K562 (cell line): Measurements from ENCODE around the gene COL28A1.

Source experiments
- HEY1 ChIP-seq: fragments of 250-450 bp; sonication (Bioruptor Pico); IDR thresholded peaks from 2 replicates; pipeline ENCODE4 v1.5.0; 2020; ENCODE audit warnings: mild to moderate bottlenecking, moderate library complexity, borderline replicate concordance
- NCOA1 ChIP-seq: fragments of 450-650 bp; IDR thresholded peaks from 2 replicates; pipeline ENCODE4 v1.6.1; 2016; ENCODE audit warnings: low read depth
- ZNF274 ChIP-seq: IDR thresholded peaks from 2 replicates; pipeline ENCODE4 v1.6.1; 2011; ENCODE audit warnings: low read depth, mild to moderate bottlenecking, low read length, moderate library complexity, borderline replicate concordance
- TF ChIP-seq, protein P1 (sequence below): conservative IDR thresholded peaks from 2 replicates; pipeline ENCODE4 v1.6.1; 2011; ENCODE audit warnings: low read depth, mild to moderate bottlenecking, low read length; ENCODE audit not compliant: control insufficient read depth
- TF ChIP-seq, protein P2 (sequence below): fragments of 450-650 bp; IDR thresholded peaks from 2 replicates; pipeline ENCODE4 v1.7.1; 2018; ENCODE audit warnings: mild to moderate bottlenecking, low read depth; ENCODE audit not compliant: partially characterized antibody
- TF ChIP-seq, protein P3 (sequence below): sonication (generic); formaldehyde crosslinking; IDR thresholded peaks from 2 replicates; pipeline ENCODE4 v1.8.1; 2023; ENCODE audit warnings: mild to moderate bottlenecking, missing genetic modification reagents

DNA sequence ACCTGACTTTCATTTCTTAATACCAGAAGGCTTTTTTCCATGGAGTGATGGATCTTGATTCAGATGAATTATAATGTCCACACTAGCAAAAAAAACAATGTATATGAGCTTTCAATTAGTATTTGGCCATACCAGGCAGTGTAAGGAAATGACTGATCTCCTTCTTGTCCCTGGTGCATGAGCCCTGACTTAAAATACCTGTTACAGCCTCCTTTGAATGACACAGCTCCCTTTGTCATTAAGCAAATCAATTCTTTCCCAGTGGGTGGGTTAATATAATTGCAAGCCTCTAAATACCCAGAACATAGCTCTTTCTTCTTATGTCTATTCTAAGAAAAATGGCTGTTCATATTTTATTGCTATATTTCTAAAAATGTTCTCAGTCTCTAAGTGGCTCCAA lies 188.6 kb downstream of the COL28A1 start:
- TF ChIP-seq ZNF274, result no peak
- TF ChIP-seq, protein P1, sequence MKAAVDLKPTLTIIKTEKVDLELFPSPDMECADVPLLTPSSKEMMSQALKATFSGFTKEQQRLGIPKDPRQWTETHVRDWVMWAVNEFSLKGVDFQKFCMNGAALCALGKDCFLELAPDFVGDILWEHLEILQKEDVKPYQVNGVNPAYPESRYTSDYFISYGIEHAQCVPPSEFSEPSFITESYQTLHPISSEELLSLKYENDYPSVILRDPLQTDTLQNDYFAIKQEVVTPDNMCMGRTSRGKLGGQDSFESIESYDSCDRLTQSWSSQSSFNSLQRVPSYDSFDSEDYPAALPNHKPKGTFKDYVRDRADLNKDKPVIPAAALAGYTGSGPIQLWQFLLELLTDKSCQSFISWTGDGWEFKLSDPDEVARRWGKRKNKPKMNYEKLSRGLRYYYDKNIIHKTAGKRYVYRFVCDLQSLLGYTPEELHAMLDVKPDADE, result no peak
- TF ChIP-seq NCOA1, result no peak
- no peak for TF ChIP-seq HEY1 (CRISPR knock-in tag)
- TF ChIP-seq, protein P2, sequence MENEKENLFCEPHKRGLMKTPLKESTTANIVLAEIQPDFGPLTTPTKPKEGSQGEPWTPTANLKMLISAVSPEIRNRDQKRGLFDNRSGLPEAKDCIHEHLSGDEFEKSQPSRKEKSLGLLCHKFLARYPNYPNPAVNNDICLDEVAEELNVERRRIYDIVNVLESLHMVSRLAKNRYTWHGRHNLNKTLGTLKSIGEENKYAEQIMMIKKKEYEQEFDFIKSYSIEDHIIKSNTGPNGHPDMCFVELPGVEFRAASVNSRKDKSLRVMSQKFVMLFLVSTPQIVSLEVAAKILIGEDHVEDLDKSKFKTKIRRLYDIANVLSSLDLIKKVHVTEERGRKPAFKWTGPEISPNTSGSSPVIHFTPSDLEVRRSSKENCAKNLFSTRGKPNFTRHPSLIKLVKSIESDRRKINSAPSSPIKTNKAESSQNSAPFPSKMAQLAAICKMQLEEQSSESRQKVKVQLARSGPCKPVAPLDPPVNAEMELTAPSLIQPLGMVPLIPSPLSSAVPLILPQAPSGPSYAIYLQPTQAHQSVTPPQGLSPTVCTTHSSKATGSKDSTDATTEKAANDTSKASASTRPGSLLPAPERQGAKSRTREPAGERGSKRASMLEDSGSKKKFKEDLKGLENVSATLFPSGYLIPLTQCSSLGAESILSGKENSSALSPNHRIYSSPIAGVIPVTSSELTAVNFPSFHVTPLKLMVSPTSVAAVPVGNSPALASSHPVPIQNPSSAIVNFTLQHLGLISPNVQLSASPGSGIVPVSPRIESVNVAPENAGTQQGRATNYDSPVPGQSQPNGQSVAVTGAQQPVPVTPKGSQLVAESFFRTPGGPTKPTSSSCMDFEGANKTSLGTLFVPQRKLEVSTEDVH, result no peak
- TF ChIP-seq, protein P3, sequence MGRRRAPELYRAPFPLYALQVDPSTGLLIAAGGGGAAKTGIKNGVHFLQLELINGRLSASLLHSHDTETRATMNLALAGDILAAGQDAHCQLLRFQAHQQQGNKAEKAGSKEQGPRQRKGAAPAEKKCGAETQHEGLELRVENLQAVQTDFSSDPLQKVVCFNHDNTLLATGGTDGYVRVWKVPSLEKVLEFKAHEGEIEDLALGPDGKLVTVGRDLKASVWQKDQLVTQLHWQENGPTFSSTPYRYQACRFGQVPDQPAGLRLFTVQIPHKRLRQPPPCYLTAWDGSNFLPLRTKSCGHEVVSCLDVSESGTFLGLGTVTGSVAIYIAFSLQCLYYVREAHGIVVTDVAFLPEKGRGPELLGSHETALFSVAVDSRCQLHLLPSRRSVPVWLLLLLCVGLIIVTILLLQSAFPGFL (CRISPR knock-in tag), result no peak
